ENCODE data around the gene PCSK6.
A peak's percentile ranks its signal among the peaks of the same experiment; 100 is the strongest.
"Not testable (repeated sequence)": the region's sequence is repeated elsewhere in the genome, so short reads cannot be mapped to it uniquely, and the experiment has no call there.

PCSK6 gene

DNA sequence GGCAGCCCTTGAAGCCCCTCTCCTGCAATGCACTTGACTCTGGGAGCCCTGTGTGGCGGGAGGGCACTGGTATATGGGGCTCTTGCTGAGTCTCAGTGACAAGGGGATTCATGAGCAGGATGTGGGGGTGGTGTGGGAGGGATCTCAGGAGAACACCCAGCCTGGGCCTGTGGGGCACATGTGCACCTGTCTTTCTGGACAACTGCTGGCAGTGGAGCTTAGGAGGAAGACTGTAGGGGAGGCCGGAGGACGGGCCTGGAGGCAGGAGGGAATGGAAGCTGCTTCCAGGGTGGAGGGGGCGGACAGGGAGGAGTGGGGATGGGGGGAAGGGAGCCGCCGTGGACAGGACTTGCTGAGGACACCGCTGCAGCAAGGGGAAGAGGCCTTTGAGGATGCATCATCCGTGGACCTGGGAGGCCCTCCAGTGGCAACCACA is 183.7 kb downstream of the PCSK6 start:
- DNase-seq (ENCODE audit: low read depth, low spot score): no peak
- H3K27ac ChIP-seq: no peak overlapping the region

DNA sequence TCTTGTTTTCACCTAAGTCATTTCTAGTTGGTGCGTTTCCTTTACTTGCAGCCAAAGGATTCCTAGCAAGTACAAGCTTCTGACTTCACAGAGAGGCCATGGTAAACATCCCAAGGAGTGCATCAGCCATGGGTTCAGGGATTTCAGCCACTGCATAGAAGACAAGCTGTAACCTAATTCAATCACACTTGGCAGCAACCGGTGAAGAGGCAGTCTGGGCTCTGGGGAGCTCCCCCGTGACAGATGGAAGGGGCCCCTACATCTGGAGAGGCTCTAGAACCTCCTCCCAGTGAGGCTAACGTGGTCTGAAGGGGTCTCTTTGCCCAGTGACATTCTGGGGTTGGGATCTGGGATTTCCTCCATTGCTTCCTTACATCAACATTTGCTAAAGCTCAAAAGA is 186.1 kb downstream of the PCSK6 start:
- no peak for DNase-seq (ENCODE audit: low read depth, low spot score)
- H3K27ac ChIP-seq: no peak overlapping the region

DNA sequence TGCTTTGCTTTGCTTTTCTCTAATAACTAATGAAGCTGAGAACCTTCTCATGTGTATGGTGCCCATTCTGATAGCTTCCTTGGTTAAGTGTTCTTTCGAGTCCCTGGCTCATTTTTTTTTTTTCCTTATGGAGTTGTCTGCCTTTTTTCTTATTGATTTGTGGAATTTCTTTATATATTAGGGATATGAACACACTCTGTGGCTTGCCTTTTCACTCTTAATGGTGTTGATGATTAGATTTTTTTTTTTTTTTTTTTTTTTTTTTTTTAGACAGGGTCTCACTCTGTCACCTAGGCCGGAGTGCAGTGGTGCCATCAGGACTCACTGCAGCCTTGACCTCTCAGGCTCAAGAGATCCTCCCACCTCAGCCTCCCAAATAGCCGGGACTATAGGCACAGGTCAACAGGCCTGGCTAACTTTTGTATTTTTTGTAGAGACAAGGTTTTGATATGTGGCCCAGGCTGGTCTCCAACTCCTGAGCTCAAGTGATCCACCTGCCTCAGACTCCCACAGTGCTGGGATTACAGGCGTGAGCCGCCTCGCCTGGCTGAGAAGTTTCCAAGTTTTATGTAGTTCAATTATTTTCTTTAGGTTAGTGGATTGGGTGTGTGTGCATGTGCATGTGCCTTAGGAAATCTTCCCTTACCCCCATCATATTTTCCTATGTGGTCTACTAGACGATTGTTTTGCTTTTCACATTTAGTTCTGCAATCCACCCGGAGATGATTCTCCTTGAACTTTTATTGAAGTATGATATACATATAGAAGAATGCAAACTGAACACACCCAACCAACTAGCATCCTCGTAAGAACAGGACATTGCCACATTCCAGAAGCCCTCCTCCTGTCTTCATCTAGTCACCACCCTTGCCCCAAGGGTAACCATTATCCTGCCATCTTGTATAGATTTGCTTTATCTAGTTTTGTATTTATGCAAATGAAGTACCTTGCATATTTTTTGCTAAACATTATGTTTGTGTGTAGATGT is 192.8 kb downstream of the PCSK6 start:
- peak; percentile 34 for DNase-seq (ENCODE audit: low read depth, low spot score)
- peak overlapping the region; percentile 92 for H3K27ac ChIP-seq

DNA sequence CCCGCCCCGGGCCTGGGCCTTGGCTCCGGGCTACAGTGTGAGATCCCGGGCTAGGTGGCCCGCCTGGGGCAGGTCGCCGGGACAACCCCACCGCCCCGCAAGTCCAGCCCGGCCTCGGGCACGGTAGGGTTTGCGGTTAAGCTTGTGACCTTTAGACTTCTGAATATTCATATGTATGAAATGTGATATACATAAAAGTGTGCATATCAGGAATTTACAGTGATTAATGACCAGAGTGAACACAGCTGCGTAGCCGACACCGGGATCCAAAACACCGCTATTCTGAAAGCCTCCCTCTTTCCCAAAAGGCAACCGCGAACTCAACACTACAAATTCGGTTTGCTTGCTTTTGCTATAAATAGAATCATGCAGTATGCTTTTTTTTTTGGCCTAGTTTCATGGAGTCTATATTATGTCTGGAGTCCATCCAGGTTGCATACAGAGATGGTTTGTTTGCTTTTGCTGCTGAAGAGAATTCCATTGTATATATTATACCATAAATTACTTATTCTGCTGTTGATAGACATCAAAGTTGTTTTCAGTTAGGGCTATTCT is 193.8 kb downstream of the PCSK6 start:
- H3K27ac ChIP-seq: peak overlapping the region; percentile 92
- no peak for DNase-seq (ENCODE audit: low read depth, low spot score)

DNA sequence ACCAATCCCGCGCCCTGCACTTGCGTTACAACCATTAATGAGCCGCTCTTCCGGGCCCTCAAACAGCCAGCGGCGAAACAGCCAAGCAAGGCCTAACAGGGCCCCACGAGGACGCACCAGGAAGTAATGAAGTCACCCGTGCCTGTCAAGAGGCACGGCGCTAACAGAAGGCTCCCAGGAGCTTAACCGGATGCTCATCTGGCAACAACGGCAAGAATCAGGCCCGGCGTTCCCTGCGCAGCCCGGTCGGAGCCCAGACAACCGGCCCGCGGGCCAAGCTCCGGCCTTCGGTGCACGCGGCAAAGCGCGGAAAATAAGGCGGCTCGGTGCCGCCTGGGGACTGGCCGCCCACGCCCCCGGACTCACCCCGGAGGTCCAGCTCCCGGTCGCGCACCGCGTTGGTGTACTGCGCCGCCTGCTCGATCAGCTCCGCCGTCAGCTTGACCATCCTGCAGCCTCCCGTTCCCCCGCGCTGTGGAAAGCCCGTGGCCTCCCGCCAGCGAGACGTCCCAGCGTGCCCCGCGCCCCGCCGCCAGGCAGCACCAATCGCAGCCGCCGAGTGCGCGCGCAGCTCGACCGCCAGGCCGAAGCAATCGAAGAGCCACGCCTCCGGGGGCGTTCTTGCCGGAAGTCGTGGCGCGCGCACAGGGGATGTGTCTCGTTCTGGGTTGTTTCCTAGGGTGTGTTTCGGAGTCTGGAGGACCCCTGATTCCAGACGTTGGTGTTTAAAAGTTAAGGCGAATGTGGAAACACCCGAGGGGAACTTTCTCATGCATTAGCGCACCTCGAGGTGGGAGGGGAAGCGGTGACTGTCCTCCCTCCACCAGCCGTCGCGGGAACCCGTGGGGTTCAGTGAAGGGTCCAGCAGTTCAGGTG is 194.5 kb downstream of the PCSK6 start, which contains the start of gene SNRPA1:
Gene SNRPA1 (minus strand): TSS at position 518 of the 876 bp plus-strand sequence. CDS start 70 bp downstream, at position 448.
- DNase-seq (ENCODE audit: low read depth, low spot score): peak; percentile 72
- peak within 1 kb of the TSS; percentile 92 for H3K27ac ChIP-seq

DNA sequence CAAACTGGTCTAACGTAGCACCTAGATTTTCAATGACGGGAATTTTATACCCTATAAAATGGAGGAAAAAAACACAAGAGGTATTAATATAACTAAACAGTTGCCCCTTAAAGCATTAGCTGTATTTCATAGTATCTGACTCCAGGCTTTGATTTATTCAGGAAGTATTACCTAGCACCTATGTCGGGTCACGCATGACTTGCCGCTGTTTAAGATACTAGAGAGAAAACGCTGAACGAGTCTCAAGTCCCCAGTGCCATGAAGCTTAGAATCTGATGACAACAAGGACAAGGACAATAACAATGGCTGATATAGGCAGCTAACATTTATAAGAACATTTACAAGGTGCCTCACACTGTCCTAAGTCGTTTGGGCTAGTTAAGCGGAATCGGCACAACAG is 196.4 kb downstream of the PCSK6 start:
- no peak for DNase-seq (ENCODE audit: low read depth, low spot score)
- peak overlapping the region; percentile 92 for H3K27ac ChIP-seq

DNA sequence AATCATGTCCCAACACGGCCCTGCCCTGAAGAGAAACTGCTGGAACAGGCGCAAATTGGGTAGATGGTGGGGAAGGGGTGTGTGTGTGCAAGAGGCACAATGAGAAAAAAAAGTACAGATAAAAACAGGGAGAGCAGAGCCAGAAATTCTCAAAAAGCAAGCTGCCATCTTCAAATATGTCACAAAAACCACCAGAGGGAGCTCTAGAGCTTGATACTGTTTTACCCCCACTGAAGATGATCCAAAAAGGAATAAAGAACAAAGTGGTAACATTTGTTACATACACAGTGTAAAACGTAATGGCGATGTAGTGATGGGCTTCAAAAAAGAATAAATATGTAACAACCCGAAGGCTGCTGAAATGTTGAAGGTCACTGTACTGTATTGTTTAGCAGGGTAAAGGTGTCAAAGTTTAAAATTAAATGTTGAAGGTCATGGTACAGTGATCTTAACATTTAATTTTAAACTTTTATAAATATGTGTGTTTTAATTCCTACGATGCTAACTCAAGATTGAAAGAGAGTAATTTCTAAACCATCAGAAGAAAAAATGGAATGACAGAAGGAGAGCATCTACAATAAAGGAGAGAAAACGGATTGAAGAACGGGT is 200.5 kb downstream of the PCSK6 start:
- no peak overlapping the region for H3K27ac ChIP-seq
- DNase-seq (ENCODE audit: low read depth, low spot score): no peak

DNA sequence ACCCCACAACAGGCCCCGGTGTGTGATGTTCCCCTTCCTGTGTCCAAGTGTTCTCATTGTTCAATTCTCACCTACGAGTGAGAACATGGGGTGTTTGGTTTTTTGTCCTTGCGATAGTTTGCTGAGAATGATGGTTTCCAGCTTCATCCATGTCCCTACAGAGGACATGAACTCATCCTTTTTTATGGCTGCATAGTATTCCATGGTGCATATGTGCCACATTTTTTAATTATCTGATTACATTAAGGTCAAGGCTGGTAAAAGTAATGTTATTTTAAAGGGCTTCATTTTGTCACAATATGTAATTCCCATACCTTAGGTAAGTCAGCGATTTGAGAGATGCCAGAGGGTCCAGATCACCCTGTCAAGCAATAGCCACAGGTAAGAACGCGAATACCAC is 202.2 kb downstream of the PCSK6 start:
- H3K27ac ChIP-seq; DNase-seq (ENCODE audit: low read depth, low spot score): not testable (repeated sequence)

DNA sequence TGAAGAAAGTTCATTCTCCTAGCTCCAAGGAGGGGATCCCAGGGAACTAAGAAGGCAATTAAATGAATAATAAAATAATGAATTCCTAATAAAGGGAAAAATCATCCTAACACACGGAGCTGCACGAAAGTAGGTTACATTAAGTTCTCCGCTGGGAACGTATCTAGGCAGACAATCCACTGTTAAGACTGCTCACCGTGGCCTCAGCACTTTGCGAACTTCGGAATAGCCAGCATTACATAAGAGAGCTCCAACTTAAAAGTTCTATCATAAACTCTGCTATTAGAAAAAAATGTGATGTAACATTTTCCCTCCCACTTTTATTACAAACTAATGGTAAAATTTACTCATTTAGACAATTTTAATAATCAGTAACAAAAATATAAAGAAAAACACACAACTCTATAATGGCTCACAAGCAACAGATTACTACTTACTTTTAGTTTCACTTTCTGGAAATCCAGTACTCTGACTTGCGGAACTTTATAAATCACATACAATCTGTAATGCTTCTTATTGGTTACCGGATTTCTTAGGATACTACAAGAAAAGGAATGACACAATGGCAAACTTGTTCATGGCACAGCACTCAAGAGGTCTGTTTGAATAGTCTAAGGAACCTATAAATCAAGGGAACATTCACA is 202.9 kb downstream of the PCSK6 start:
- no peak overlapping the region for H3K27ac ChIP-seq

DNA sequence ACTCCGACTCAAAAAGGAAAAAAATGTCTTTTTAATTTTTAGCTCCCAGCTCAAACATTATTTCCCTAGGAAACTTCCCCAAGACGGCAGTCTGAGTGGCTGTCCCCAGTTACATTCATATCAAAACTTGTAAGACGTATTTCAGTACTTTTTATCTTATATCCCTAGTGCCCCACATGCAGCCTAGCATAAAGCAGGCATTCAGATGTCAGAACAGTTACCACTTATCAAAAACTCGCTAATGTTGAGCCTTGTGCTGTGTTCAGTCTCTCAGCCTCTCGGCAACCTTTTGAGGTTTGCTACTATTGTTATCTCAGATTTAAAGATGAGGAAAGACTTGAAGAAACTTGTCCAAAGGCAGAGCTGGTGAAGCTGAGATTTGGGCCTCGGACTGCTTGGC is 205.6 kb downstream of the PCSK6 start:
- no peak for DNase-seq (ENCODE audit: low read depth, low spot score)

More for the DNA sequence above, 202.9 kb downstream of the PCSK6 start:
- no peak for DNase-seq (ENCODE audit: low read depth, low spot score)

DNA sequence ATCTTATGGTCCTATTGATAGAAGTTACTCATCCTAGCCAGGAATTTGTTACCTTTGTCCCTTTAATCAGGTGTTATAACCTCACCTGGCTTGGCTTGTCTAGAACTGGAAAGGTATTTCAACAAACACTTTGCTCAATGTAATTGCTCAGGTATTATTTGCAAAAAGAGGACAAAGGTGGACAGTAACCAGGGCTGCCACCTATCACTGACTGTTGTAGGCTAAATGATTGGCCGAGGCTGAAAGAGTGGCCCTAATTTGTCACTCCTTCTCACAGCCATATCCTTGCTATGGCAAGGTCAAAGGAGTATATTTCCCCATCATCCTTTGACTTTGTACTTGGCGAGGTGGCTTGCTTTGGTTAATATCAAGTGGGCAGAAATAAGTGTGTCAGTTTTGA is 209.5 kb downstream of the PCSK6 start:
- H3K27ac ChIP-seq: no peak overlapping the region
- DNase-seq (ENCODE audit: low read depth, low spot score): no peak

More for the DNA sequence above, 205.6 kb downstream of the PCSK6 start:
- H3K27ac ChIP-seq: no peak overlapping the region

DNA sequence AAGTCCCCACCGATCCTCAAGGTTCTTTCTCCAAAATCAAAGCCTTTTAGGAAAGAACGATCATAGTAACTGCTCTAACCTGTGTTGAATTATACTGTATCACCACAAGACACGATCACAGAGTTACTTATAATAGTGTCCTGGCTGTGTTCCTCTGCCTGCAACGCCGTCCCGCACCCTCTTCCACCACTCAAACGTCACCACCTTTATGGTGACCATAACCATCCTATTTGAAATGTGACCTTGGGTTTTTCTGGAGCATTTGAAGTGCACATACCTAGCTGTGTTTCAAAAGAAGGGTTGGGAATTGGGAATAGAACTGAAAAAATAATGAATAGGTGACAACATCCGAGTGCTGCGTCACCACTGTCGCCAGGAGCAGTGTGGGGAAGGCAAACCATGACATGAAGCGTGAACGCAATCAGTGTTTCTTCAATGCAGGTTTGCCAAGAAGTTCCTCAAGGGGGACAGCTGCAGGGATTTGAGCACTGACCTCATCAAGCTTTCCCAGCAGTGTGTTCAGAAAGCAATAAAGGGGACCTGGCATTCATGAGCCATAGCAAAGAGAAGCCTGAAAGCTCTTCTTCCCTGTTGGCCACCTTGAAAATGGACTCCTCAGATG is 211.5 kb downstream of the PCSK6 start:
- H3K27ac ChIP-seq: peak overlapping the region; percentile 73
- no peak for DNase-seq (ENCODE audit: low read depth, low spot score)

DNA sequence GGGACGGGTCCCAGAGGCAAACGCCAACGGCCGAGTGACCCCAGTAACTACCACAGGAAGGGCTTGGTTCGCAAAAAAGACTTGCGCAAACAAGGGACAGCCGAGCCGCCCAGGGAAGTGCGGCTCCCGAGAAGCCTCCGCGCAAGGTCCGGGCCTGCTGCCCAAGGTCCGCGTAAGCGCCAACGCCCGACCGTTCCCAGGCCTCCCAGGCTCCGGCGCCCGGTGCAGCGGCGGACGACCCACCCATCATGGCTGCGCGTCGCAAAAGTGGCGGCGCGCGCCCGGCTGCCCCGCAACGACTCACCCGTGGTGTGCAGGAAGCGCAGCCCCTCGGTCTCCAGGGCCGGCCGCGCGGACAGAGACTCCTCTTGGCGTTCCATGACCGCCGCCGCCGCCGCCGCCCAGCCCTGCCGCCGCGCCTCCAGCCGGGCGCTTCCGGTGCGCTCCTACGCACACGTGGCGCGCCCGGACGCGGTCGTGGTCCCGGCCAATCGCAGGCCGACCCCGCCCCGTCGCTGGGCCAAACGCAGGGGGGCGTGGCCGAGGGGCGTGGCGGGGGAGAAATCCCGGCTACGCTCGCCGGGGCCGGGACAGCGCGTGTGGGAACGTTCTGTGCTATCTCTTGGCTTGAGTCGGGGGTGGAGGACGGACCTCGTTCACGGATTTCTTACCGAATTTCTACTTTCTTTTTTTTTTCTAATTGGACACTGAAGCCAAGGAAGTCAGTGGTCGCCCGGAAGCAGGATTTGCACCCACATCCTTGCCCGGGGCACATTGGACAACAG is 212.3 kb downstream of the PCSK6 start, which contains the start of gene SELENOS:
Gene SELENOS (minus strand): TSS at position 448 of the 785 bp plus-strand sequence. CDS start 68 bp downstream, at position 380.
- H3K27ac ChIP-seq: peak within 1 kb of the TSS; percentile 73

DNA sequence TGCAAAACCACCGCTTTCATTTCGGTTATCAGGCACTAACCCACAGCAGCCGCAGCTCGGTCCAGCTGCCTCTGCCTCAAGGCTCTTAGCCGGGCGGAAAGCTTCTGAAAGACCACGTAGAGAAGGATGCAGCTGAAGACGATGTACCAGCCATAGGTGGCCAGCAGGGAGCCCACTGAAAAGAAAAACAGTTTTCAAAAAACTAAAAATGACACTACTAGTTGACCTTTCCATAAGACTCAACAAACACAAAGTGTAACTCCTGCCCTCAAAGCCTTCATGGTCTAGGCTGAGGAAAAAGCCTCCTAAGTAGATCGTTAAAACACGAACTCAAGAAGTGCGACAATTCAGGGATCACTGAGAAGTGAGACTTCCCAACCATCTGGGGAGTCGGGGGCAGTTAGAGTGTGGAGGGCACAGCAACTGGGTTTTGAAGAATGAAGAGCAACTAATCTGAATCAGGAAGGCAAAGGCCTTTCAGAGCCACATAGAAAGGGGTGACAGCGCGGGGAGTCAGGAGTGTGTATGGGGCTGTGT is 212.9 kb downstream of the PCSK6 start:
- no peak for DNase-seq (ENCODE audit: low read depth, low spot score)
- peak overlapping the region; percentile 73 for H3K27ac ChIP-seq

More for the DNA sequence above, 212.3 kb downstream of the PCSK6 start, which contains the start of gene SELENOS:
- peak; percentile 37 for DNase-seq (ENCODE audit: low read depth, low spot score)

DNA sequence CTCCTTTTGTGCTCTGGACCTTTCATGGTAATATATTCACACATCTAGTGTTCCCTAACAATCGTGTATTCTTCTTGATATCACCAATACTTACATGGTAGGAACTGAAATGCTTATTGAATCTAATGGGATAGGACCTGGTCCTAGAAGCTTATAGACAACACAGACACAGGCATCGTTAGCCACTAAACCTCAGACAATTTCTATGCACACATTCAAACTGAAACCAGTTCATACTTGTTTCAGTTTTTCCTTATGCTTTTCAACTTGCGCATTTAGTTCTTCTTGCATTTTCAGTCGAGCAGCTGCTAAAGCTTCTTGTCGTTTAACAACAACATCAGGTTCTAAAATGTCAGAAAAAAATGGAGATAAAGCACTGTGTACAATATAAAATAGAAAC is 214.5 kb downstream of the PCSK6 start:
- no peak for DNase-seq (ENCODE audit: low read depth, low spot score)
- H3K27ac ChIP-seq: no peak overlapping the region

DNA sequence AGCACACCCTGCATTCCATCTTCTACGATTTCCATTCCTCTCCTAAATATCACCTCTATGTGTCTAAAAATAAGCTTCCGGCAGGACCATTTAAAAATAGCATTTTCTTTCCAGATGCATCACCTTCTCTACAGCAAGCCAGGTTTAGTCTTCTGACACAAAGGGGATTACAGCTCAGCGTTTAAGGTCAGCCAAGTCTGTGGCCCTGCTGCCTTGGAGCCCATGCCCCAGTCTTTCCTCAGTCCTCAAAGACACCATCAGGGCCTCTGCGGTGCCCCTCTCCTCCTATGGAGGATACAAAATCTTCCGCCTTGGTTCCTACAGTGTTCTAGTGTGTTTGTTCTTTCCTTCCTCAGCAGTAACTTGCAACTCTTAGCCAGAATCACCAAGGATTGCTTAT is 216.0 kb downstream of the PCSK6 start:
- H3K27ac ChIP-seq: no peak overlapping the region
- no peak for DNase-seq (ENCODE audit: low read depth, low spot score)

DNA sequence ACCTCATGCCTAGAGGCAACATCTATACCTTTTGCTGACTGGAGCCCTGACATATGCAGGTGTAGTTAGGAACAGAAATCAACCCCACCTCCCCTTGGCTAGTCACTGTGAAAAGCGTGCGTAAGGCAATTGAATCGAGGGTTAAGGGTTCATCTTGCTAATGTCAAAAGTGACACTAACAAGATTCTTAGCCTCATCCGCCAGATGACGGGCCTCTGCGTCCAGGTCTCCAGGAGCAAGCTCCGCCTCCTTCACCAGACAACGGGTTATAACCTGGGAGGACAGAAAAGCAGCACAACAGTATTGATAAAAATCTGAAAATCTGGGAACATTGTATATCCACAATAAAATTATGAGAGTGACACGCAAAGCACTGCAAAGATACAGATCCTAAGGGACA is 216.9 kb downstream of the PCSK6 start:
- no peak overlapping the region for H3K27ac ChIP-seq
- DNase-seq (ENCODE audit: low read depth, low spot score): no peak
